ENCODE results near the gene GNAI3.
"Not testable (repeated sequence)": the region's sequence is repeated elsewhere in the genome, so short reads cannot be mapped to it uniquely, and the experiment has no call there.

Gene GNAI3

DNA sequence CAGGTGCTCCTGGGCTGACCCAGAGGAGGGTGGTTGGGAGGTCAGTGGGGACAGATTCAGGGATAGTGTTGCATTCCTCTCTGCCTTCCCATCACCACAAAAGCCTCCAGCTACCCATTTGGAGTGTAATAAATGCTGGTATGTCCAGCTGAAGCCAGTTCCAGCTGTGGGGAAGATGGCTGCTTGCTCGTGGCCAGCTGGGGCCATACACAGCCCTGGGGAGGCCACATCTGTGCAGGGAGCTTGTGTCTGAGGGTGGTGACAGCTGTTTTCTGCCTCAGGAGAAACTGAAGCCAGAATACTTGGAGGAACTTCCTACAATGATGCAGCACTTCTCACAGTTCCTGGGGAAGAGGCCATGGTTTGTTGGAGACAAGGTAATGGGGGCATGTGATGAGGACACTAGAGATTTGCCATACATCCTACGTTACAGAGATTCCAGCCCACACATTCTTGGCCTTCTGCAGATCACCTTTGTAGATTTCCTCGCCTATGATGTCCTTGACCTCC, 110.2 kb downstream of the GNAI3 start:
- peaks cover 16% of the 10 kb centered on the region for H3K4me1 ChIP-seq (ENCODE audit: control insufficient read depth, low read length)
- no peak for TF ChIP-seq CTCF (IDR thresholded peaks at IDR 0.05; ENCODE audit: low read depth, low read length, poor library complexity, severe bottlenecking)
- TF ChIP-seq EZH2phosphoT487 (IDR thresholded peaks at IDR 0.05; ENCODE audit: borderline replicate concordance, low read length), result no peak
- H3K27ac ChIP-seq (ENCODE audit: low read depth, low read length), result no peak overlapping the region
- H3K79me2 ChIP-seq (ENCODE audit: control insufficient read depth, low read length), result no peaks in the 10 kb centered on the region
- no peaks in the 10 kb centered on the region for H3F3A ChIP-seq (ENCODE audit: control insufficient read depth, insufficient read depth)
- H3K9me2 ChIP-seq (replicated peaks; ENCODE audit: control insufficient read depth, low read length), result no peaks in the 10 kb centered on the region
- no peaks in the 10 kb centered on the region for H3K36me3 ChIP-seq (ENCODE audit: control insufficient read depth, low read length)
- no peak overlapping the region for H3K4me3 ChIP-seq (ENCODE audit: low read length)
- no peaks in the 10 kb centered on the region for H4K20me1 ChIP-seq (ENCODE audit: control insufficient read depth, insufficient read depth, low read depth, low read length)
- peaks cover 7% of the 10 kb centered on the region; the same call in 1 of the 2 replicates for H3K27me3 ChIP-seq (ENCODE audit: control insufficient read depth, low read length)
- no peak overlapping the region for H3K4me2 ChIP-seq (ENCODE audit: low read length)
- no peaks in the 10 kb centered on the region for H3K9me3 ChIP-seq (ENCODE audit: control insufficient read depth, insufficient read depth, low read length)

DNA sequence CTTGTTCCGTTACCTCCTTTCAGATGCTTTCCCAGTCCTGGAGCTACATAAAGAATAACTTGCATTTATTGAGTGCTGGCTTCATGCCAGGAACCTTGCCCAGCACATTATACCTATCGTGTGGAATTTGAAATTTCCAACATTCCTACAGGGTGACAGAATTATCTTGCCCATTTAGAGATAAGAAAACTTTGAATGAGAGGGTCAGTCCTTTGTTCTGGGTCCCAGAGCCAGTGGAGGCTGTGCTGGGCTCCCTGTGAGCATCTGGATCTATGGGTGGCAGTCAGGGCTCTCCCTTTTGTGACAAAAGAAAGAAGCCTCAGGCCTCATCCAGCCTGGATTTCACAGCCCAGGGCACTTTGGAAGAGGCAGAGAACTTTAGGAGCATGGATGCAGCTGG, 110.7 kb downstream of the GNAI3 start:
- H3K4me1 ChIP-seq (ENCODE audit: control insufficient read depth, low read length), result peaks cover 16% of the 10 kb centered on the region
- no peaks in the 10 kb centered on the region for H3K79me2 ChIP-seq (ENCODE audit: control insufficient read depth, low read length)
- H3F3A ChIP-seq (ENCODE audit: control insufficient read depth, insufficient read depth), result no peaks in the 10 kb centered on the region
- no peak overlapping the region for H3K27ac ChIP-seq (ENCODE audit: low read depth, low read length)
- no peaks in the 10 kb centered on the region for H4K20me1 ChIP-seq (ENCODE audit: control insufficient read depth, insufficient read depth, low read depth, low read length)
- no peak overlapping the region for H3K4me3 ChIP-seq (ENCODE audit: low read length)
- H3K9me3 ChIP-seq (ENCODE audit: control insufficient read depth, insufficient read depth, low read length), result no peaks in the 10 kb centered on the region
- H3K27me3 ChIP-seq (ENCODE audit: control insufficient read depth, low read length), result peaks cover 7% of the 10 kb centered on the region; the same call in 1 of the 2 replicates
- no peak for TF ChIP-seq EZH2phosphoT487 (IDR thresholded peaks at IDR 0.05; ENCODE audit: borderline replicate concordance, low read length)
- TF ChIP-seq CTCF (IDR thresholded peaks at IDR 0.05; ENCODE audit: low read depth, low read length, poor library complexity, severe bottlenecking), result no peak
- H3K9me2 ChIP-seq (replicated peaks; ENCODE audit: control insufficient read depth, low read length), result no peaks in the 10 kb centered on the region
- no peaks in the 10 kb centered on the region for H3K36me3 ChIP-seq (ENCODE audit: control insufficient read depth, low read length)
- no peak overlapping the region for H3K4me2 ChIP-seq (ENCODE audit: low read length)

GRCh38 chr1:109659997-109660690, 111.7 kb downstream of the GNAI3 start:
- H3K4me3 ChIP-seq (ENCODE audit: low read length), result no peak overlapping the region
- H3K79me2 ChIP-seq (ENCODE audit: control insufficient read depth, low read length), result no peaks in the 10 kb centered on the region
- no peaks in the 10 kb centered on the region for H4K20me1 ChIP-seq (ENCODE audit: control insufficient read depth, insufficient read depth, low read depth, low read length)
- H3K9me3 ChIP-seq (ENCODE audit: control insufficient read depth, insufficient read depth, low read length), result no peaks in the 10 kb centered on the region
- TF ChIP-seq EZH2phosphoT487 (IDR thresholded peaks at IDR 0.05; ENCODE audit: borderline replicate concordance, low read length), result no peak
- no peak overlapping the region for H3K27ac ChIP-seq (ENCODE audit: low read depth, low read length)
- peaks cover 9% of the 10 kb centered on the region for H3K4me1 ChIP-seq (ENCODE audit: control insufficient read depth, low read length)
- H3K9me2 ChIP-seq (replicated peaks; ENCODE audit: control insufficient read depth, low read length), result no peaks in the 10 kb centered on the region
- no peak overlapping the region for H3K4me2 ChIP-seq (ENCODE audit: low read length)
- no peaks in the 10 kb centered on the region for H3F3A ChIP-seq (ENCODE audit: control insufficient read depth, insufficient read depth)
- no peaks in the 10 kb centered on the region for H3K36me3 ChIP-seq (ENCODE audit: control insufficient read depth, low read length)
- no peaks in the 10 kb centered on the region for H3K27me3 ChIP-seq (ENCODE audit: control insufficient read depth, low read length)

- not testable (repeated sequence) for H3K36me3 ChIP-seq (ENCODE audit: control insufficient read depth, low read length); H3K9me2 ChIP-seq (replicated peaks; ENCODE audit: control insufficient read depth, low read length); H3K79me2 ChIP-seq (ENCODE audit: control insufficient read depth, low read length); H3F3A ChIP-seq (ENCODE audit: control insufficient read depth, insufficient read depth); H3K9me3 ChIP-seq (ENCODE audit: control insufficient read depth, insufficient read depth, low read length); H3K4me2 ChIP-seq (ENCODE audit: low read length); H3K4me3 ChIP-seq (ENCODE audit: low read length); H3K27ac ChIP-seq (ENCODE audit: low read depth, low read length); H3K27me3 ChIP-seq (ENCODE audit: control insufficient read depth, low read length); H3K4me1 ChIP-seq (ENCODE audit: control insufficient read depth, low read length); H4K20me1 ChIP-seq (ENCODE audit: control insufficient read depth, insufficient read depth, low read depth, low read length)
Observed at GRCh38 chr1:109660691-109661026, 112.2 kb downstream of the GNAI3 start.
